HG03060 (cell line): ENCODE results near the gene CASR.

Experiments used
- ATAC-seq: cut with Tn5 transposase; IDR thresholded peaks from one replicate; pipeline ENCODE4 v1.9.1; 2021; ENCODE audit warnings: low read depth, moderate number of reproducible peaks; ENCODE audit not compliant: unreplicated experiment

CASR gene

GRCh38 chr3:122208579-122208978, 25.1 kb downstream of the CASR start:
- no peak for ATAC-seq

GRCh38 chr3:122213650-122214049, 30.2 kb downstream of the CASR start:
- ATAC-seq = no peak

- ATAC-seq = no peak
Observed at GRCh38 chr3:122214711-122215110, 31.2 kb downstream of the CASR start.

- no peak for ATAC-seq
Observed at GRCh38 chr3:122215592-122216298, 32.3 kb downstream of the CASR start.

- no peak for ATAC-seq
Observed at GRCh38 chr3:122217901-122218300, 34.4 kb downstream of the CASR start.

GRCh38 chr3:122219242-122219872, 35.9 kb downstream of the CASR start:
- no peak for ATAC-seq

- ATAC-seq = no peak
Observed at GRCh38 chr3:122227036-122227781, 43.7 kb downstream of the CASR start.

- ATAC-seq = no peak
Observed at GRCh38 chr3:122230174-122230573, 46.7 kb downstream of the CASR start.

GRCh38 chr3:122231465-122232157, 48.1 kb downstream of the CASR start:
- no peak for ATAC-seq

- ATAC-seq = no peak
Observed at GRCh38 chr3:122232485-122232884, 49.0 kb downstream of the CASR start.

GRCh38 chr3:122233101-122233952, 49.9 kb downstream of the CASR start:
- ATAC-seq = peak; percentile 34

GRCh38 chr3:122234117-122234516, 50.6 kb downstream of the CASR start:
- no peak for ATAC-seq

GRCh38 chr3:122235147-122235546, 51.7 kb downstream of the CASR start:
- no peak for ATAC-seq

GRCh38 chr3:122239112-122239511, 55.6 kb downstream of the CASR start:
- ATAC-seq = no peak

- ATAC-seq = no peak
Observed at GRCh38 chr3:122245513-122246174, 62.2 kb downstream of the CASR start.

- no peak for ATAC-seq
Observed at GRCh38 chr3:122246199-122246598, 62.7 kb downstream of the CASR start.

- no peak for ATAC-seq
Observed at GRCh38 chr3:122247087-122247824, 63.8 kb downstream of the CASR start.

GRCh38 chr3:122247825-122248185, 64.3 kb downstream of the CASR start:
- no peak for ATAC-seq

- no peak for ATAC-seq
Observed at GRCh38 chr3:122251428-122251827, 68.0 kb downstream of the CASR start.
